Tibial nerve (tissue), 4 donors: ENCODE results near the gene PCNX2. TPM values are rescaled to one million over a fixed set of nuclear protein-coding genes. Genes with fewer than 3 reads are reported as not detected.
"Not testable (repeated sequence)": the region's sequence is repeated elsewhere in the genome, so short reads cannot be mapped to it uniquely, and the experiment has no call there.

Experiments
- DNase-seq, 2 donors: peaks; one replicate each; pipeline ENCODE4 v3.0.0-alpha.2; 2019; ENCODE audit warnings: low spot score in 2 of 2
- H3K27ac ChIP-seq, 4 donors: fragments of 200-600 bp; sonication (generic) in 3 of 4; one replicate each; pipeline ENCODE4 v1.5.1; 2017 to 2019; ENCODE audit warnings: mild to moderate bottlenecking in 1 of 4
- H3K27me3 ChIP-seq, 2 donors: fragments of 200-600 bp; sonication (generic) in 1 of 2; one replicate each; pipeline versions ENCODE4 v1.5.1 to v1.6.0; 2017 to 2019
- H3K36me3 ChIP-seq, 3 donors: fragments of 200-600 bp; sonication (generic); one replicate each; pipeline ENCODE4 v1.5.1; 2018 to 2019
- H3K4me1 ChIP-seq, 4 donors: fragments of 200-600 bp; sonication (generic) in 3 of 4; one replicate each; pipeline ENCODE4 v1.5.1; 2017 to 2019
- H3K4me3 ChIP-seq, 4 donors: fragments of 200-600 bp; sonication (generic) in 3 of 4; one replicate each; pipeline ENCODE4 v1.5.1; 2017 to 2019; ENCODE audit warnings: mild to moderate bottlenecking in 1 of 4, moderate library complexity in 1 of 4
- H3K9me3 ChIP-seq, 4 donors: fragments of 200-600 bp; sonication (generic) in 3 of 4; one replicate each; pipeline ENCODE4 v1.5.1; 2017 to 2019
- EP300 ChIP-seq, 2 donors: sonication (generic); formaldehyde crosslinking; IDR thresholded peaks; one replicate each; pipeline ENCODE4 v1.6.1; 2017; ENCODE audit warnings: antibody characterized with exemption in 2 of 2, mild to moderate bottlenecking in 1 of 2
- POLR2A ChIP-seq, 2 donors: fragments of 450-650 bp; IDR thresholded peaks; one replicate each; pipeline ENCODE4 v1.6.1; 2017; ENCODE audit warnings: antibody characterized with exemption in 2 of 2, mild to moderate bottlenecking in 2 of 2, moderate library complexity in 2 of 2
- WGBS, 2 donors: methylation state at CpG; one replicate each; pipeline ENCODE4 v1.1.5; 2018; 5-methylcytosine and 5-hydroxymethylcytosine counted together
- total RNA-seq, 4 donors: library from RNA; depleted of rRNA; stranded (reverse); fragments of >200 nt; gene quantifications; one replicate each; pipeline ENCODE4 v1.1.0, GENCODE V29; 2016
- TF ChIP-seq, protein P1 (sequence below), 5 experiments: fragments of 200-600 bp in 3 of 5; fragments of 450-650 bp in 2 of 5; sonication (generic) in 3 of 5; IDR thresholded peaks; one replicate each; pipeline ENCODE4 v1.5.1; 2016 to 2019; ENCODE audit warnings: antibody characterized with exemption in 5 of 5, mild to moderate bottlenecking in 3 of 5, moderate library complexity in 2 of 5

The PCNX2 gene
- total RNA-seq, 4 donors from 2014 or later: 10.2 to 32.1 (median 19.2) TPM

- no peak for DNase-seq
- Histone ChIP-seq H3K36me3 (no peaks in the 10 kb centered on the region), H3K27ac (no peak overlapping the region), H3K4me1 (no peaks in the 10 kb centered on the region), H3K9me3 (no peaks in the 10 kb centered on the region), H3K4me3 (no peak overlapping the region), H3K27me3 (no peaks in the 10 kb centered on the region)
- TF ChIP-seq POLR2A (IDR thresholded peaks at IDR 0.05) (no peak), EP300 (IDR thresholded peaks at IDR 0.05) (no peak)
- TF ChIP-seq, protein P1, sequence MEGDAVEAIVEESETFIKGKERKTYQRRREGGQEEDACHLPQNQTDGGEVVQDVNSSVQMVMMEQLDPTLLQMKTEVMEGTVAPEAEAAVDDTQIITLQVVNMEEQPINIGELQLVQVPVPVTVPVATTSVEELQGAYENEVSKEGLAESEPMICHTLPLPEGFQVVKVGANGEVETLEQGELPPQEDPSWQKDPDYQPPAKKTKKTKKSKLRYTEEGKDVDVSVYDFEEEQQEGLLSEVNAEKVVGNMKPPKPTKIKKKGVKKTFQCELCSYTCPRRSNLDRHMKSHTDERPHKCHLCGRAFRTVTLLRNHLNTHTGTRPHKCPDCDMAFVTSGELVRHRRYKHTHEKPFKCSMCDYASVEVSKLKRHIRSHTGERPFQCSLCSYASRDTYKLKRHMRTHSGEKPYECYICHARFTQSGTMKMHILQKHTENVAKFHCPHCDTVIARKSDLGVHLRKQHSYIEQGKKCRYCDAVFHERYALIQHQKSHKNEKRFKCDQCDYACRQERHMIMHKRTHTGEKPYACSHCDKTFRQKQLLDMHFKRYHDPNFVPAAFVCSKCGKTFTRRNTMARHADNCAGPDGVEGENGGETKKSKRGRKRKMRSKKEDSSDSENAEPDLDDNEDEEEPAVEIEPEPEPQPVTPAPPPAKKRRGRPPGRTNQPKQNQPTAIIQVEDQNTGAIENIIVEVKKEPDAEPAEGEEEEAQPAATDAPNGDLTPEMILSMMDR (IDR thresholded peaks at IDR 0.05): no peak
- WGBS, 2 donors: 86 to 90% methylated on average over 3 of the region's 3 CpGs
Measured at GRCh38 chr1:233132445-233132844, 163.1 kb downstream of the PCNX2 start.

DNA sequence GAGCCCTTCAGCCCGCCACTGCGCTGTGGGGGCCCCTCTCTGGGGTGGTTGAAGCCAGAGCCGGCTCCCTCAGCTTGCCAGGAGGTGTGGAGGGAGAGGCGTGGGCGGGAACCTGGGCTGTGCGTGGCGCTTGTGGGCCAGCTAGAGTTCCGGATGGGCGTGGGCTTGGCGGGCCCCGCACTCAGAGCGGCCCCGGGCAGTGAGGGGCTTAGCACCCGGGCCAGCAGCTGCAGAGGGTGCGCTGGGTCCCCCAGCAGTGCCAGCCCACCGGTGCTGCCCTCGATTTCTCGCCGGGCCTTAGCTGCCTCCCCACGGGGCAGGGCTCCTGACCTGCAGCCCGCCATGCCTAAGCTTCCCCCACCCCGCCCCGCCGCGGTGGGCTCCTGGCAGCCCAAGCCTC lies 166.5 kb downstream of the PCNX2 start:
- H3K9me3 ChIP-seq, DNase-seq, H3K4me1 ChIP-seq, H3K4me3 ChIP-seq, H3K27ac ChIP-seq, H3K36me3 ChIP-seq, H3K27me3 ChIP-seq: not testable (repeated sequence)
- WGBS, 2 donors: 89 to 93% methylated on average over 4 to 7 of the region's 25 CpGs

DNA sequence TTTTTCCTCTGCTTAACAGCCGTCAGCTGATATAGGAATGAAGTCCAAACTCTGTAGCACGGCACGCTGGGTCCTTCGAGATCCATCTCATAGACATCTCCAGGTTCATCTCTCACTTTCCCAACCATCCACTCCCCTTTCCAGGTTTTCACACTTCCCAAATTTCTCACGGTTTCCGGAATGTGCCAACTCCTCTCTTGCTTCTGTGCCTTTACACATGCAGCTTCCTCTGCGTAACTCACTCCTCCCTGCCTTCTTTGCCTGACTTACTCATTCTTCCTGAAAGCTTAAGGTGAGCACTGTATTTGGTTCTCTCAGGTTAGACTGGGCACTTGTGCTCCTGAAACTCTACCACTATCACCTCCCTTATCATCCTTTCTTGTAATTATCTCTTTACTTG lies 168.4 kb downstream of the PCNX2 start:
- Histone ChIP-seq H3K27me3 (no peaks in the 10 kb centered on the region), H3K9me3 (no peaks in the 10 kb centered on the region), H3K27ac (no peak overlapping the region), H3K36me3 (no peaks in the 10 kb centered on the region), H3K4me1 (no peaks in the 10 kb centered on the region), H3K4me3 (no peak overlapping the region)
- WGBS, 2 donors: 76 to 83% methylated on average over 7 of the region's 7 CpGs
- DNase-seq: no peak
- TF ChIP-seq EP300 (IDR thresholded peaks at IDR 0.05) (no peak), POLR2A (IDR thresholded peaks at IDR 0.05) (no peak)
- TF ChIP-seq, protein P1 (IDR thresholded peaks at IDR 0.05): no peak

DNA sequence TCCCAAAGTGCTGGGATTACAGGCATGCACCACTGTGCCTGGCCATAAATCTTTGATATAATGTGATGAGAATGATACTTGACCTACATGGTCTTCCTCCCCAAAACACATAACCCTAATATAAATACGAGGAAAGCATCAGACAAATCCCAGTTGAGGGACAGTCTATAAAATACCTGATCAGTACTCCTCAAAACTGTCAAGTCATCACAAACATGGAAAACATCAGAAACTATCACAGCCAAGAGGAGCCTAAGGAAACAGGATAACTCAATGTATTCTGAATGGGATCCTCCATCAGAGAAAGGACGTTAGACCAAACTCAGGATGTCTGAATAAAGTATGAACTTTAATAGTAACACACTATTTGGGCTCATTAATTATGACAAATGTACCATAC lies 172.7 kb downstream of the PCNX2 start:
- no peak overlapping the region for H3K27ac ChIP-seq
- TF ChIP-seq EP300 (IDR thresholded peaks at IDR 0.05): no peak
- TF ChIP-seq, protein P1 (IDR thresholded peaks at IDR 0.05): no peak
- TF ChIP-seq POLR2A (IDR thresholded peaks at IDR 0.05): no peak
- H3K4me1 ChIP-seq: no peaks in the 10 kb centered on the region
- H3K4me3 ChIP-seq: no peak overlapping the region
- no peaks in the 10 kb centered on the region for H3K9me3 ChIP-seq
- no peak for DNase-seq
- H3K36me3 ChIP-seq: no peaks in the 10 kb centered on the region
- no peaks in the 10 kb centered on the region for H3K27me3 ChIP-seq
- WGBS, 2 donors: 93 to 96% methylated on average over 2 of the region's 2 CpGs

DNA sequence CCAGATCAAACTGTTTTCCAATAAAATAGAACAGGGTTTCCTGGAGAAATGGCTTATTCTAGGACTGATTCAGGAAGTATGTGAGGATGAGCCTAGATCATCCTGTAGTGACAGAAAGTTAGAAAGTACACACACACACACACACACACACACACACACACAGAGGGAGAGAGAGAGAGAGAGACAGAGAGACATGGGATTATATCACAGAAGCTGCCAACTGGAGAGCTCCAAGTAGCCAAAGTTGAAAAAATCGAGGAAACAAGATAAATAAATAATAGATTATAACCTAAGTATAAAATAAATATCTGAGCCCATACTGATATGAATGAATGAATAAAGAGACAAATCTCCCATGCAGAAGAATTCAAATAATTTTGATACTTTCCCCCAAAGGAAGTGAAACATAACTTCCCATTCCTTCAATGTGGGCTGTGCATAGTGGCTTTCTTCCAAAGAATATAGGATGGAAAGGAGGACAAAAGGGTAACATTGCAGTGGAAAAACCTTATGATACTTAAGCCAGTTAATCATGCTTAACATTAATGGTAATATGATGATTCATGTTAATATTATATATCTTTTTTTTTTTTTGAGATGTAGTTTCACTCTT lies 173.5 kb downstream of the PCNX2 start:
- TF ChIP-seq POLR2A (IDR thresholded peaks at IDR 0.05): no peak
- TF ChIP-seq, protein P1 (IDR thresholded peaks at IDR 0.05): no peak
- no peak for TF ChIP-seq EP300 (IDR thresholded peaks at IDR 0.05)
- Histone ChIP-seq H3K27ac (no peak overlapping the region), H3K36me3 (no peaks in the 10 kb centered on the region), H3K27me3 (no peaks in the 10 kb centered on the region), H3K9me3 (no peaks in the 10 kb centered on the region), H3K4me3 (no peak overlapping the region), H3K4me1 (no peaks in the 10 kb centered on the region)
- DNase-seq: no peak
- WGBS, 2 donors: 65 to 78% methylated on average over 1 of the region's 1 CpG

GRCh38 chr1:233114860-233115259 lies 180.7 kb downstream of the PCNX2 start:
- H3K27me3 ChIP-seq: no peaks in the 10 kb centered on the region
- H3K9me3 ChIP-seq: no peaks in the 10 kb centered on the region
- H3K27ac ChIP-seq: peak overlapping the region in 1 of 4 donors; percentile 14
- no peak for DNase-seq
- peaks cover 0 to 26% (median 10%) of the 10 kb centered on the region in 4 donors for H3K4me1 ChIP-seq
- 77% methylated on average over 5 of the region's 5 CpGs for WGBS, 2 donors
- TF ChIP-seq EP300 (IDR thresholded peaks at IDR 0.05): peak in 1 of 2 donors; percentile 23
- TF ChIP-seq POLR2A (IDR thresholded peaks at IDR 0.05): no peak
- TF ChIP-seq, protein P1 (IDR thresholded peaks at IDR 0.05): no peak
- H3K36me3 ChIP-seq: no peaks in the 10 kb centered on the region
- H3K4me3 ChIP-seq: no peak overlapping the region
